Fibroblast of the conjunctiva (primary cell): ENCODE data around the gene R3HDM2.

Source experiments
- DNase-seq: peaks from one replicate; pipeline ENCODE4 v3.0.0-alpha.2; 2010; ENCODE audit warnings: low read depth

Gene R3HDM2

DNA sequence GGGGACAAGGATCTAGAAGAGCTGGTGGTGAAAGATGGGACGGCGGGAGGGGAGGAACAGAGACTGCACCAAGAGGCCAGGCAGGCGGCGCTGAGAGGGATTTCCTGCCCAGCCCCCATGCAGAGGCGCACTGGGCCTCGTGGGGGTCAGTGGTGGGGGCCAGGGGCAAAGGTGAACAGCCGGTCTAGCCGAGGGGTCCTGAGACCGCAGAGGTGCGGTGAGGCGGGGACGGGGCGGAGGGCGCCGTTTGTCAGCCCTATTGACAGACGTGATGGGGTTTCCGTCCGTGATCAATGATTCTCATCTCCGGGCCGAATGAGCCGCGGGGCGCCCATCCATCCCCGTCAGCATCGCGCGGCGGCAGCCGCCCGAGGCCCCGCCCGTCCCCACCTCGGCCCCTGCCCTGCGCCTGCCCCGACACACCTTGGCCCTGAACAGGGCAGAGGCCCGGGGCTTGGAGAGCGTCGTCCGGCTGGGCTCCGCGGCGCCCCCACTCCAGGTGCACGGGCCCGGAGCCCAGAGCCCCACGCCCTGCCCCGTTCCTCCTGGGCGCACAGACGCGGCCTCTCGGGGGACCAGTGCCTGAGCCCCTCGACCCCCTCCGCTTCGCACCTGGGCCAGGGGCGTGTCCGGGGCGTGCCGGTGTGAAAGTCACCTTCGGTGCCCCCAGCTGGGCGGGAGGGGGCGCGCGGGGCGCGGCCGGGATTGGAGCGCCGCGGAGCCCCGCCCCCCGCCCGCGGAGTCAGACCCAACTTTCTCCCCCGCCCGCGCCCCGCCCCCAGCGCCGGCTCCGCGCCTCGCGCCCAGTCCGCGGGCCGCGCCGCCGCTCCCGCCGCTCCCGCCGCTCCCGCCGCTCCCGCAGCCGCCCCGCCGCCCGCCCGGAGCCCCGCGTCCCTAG, 214.6 kb downstream of the R3HDM2 start, which contains the start of gene NXPH4:
NXPH4 (plus strand) TSS at position 781 of the 898 bp plus-strand sequence. CDS start 176 bp downstream, outside the sequence.
- no peak for DNase-seq

DNA sequence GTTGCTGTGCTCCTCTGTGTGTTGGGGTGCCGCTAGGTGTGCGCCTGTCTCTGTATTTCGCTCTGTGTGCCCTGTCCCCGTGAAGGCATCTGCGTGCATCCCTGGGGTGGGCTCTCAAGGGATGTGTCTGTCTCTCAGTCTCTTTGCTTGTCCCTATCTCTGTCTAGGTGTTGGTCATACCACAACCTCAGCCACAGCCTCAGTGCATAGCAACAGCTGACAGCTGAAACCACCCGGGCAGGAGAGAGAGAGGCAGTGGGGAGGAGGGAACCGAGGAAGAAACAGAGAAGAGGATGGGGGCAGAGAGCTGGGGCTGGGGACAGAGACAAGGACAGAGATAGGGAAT, 215.2 kb downstream of the R3HDM2 start:
- DNase-seq = no peak

DNA sequence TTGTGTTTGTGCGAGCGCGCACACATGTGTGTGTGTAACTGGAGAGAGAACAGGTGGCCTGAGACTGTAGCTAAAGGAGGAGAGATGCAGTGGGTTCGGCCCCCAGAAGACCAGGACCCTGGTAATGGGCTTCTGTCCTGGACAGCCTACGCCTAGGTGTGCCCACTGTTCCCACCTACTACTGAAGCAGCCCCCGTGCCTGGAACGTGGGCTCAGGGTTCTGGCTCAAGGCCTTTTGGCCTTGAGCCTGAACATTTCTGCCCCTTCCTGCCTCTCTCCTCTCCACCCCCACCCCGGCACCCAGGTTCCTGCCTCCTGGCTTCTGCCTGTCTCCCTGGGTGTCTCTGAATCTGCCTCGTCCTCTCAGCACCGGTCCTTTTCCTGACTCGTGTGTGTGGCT, 215.8 kb downstream of the R3HDM2 start:
- DNase-seq = no peak

DNA sequence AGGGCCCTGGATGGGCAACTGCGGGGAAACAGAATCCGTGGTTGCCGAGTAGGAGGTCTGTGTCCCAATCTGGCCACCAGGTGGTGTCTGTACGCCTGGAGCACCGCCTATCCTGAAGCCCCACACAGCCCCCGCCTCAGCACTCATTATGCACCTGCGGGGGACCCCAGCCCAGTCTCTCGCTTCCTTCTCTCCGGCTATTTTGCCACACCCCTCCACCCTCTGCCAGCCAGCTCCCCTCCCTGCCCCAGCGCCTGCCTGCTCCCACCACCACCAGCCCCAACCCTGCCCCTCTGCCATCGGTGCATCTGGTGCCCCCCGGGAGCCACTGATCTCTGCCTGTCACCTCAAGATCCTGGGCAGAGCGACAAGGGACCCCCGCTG, 216.5 kb downstream of the R3HDM2 start:
- DNase-seq = peak; percentile 37

DNA sequence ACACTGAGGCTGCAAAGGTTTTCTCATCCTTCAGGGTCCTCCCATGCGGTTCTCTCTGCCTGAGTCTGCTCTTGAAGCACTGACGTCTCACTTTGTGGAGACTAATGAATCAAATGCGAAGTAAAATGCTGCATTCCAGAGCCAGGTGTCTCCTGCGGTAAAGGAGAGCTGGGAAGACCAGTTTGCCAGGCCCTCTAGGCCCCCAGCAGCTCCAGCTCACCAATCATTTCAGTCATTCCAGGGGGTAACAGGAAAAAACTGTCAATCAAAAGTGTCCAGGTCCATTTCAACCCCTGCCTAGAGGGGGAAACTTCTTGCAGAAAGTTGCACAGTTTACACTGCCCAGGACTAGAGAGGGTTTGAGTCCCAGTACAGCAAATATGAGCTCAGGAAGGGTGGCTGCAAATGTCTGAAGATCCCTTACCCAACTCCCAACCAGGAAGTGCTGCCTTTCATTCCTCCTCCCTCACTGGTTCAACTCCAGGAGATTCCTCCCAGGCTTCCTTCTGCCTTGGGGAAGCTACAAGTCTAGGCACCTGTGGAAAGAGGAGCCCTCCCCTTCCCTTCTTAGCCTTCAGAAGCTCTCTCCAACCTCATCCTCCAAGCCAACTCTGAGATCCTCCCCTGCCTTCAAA, 217.0 kb downstream of the R3HDM2 start:
- DNase-seq = no peak

DNA sequence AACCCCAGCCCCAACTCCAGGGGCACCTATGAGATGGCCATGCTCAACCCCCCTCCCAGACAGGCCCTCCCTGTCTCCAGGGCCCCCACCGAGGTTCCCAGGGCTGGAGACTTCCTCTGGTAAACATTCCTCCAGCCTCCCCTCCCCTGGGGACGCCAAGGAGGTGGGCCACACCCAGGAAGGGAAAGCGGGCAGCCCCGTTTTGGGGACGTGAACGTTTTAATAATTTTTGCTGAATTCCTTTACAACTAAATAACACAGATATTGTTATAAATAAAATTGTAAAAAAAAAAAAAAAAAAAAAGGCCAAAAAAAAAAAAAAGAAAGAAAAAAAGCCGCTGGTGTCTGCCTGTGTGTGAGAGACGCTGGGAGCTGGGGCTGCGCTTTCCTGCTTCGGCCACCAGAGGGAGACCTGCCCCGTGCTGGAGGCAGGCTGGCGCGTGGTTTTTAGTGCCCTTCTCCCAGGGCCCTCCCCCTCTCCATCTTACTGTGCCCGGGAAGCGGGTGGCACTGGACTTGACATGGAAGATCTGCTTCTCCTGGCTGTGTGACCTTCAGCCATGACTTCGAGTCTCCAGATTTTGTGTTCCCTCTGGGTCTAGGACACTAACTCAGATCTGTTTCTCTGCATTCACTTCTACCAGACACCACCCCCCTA, 217.7 kb downstream of the R3HDM2 start:
- peak; percentile 84 for DNase-seq

DNA sequence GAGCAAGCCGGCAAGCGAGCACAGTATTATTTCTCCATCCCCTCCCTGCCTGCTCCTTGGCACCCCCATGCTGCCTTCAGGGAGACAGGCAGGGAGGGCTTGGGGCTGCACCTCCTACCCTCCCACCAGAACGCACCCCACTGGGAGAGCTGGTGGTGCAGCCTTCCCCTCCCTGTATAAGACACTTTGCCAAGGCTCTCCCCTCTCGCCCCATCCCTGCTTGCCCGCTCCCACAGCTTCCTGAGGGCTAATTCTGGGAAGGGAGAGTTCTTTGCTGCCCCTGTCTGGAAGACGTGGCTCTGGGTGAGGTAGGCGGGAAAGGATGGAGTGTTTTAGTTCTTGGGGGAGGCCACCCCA, 218.2 kb downstream of the R3HDM2 start:
- DNase-seq = no peak

DNA sequence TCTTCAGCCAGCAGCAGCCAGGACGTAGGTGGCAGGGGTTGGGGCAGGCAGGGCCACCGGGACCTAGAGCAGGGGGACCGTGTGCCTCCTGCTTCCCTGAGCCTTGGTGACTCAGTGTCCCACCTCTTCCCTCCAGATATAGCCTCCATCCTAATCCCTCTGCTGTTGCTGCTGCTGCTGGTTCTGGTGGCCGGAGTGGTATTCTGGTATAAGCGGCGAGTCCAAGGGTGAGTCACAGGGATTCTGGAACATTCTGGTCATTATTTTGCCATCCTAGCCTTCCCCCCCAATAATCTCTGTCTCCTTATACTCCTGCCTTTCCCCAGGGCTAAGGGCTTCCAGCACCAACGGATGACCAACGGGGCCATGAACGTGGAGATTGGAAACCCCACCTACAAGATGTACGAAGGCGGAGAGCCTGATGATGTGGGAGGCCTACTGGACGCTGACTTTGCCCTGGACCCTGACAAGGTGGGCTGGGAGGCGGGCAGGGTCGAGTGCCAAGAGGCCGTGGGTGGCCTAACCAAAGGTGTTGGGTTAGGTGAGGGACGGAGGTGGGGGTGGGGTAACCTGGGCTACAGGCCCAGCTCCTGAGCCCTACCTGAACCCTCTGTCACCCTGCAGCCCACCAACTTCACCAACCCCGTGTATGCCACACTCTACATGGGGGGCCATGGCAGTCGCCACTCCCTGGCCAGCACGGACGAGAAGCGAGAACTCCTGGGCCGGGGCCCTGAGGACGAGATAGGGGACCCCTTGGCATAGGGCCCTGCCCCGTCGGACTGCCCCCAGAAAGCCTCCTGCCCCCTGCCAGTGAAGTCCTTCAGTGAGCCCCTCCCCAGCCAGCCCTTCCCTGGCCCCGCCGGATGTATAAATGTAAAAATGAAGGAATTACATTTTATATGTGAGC, 218.8 kb downstream of the R3HDM2 start:
- DNase-seq = no peak

DNA sequence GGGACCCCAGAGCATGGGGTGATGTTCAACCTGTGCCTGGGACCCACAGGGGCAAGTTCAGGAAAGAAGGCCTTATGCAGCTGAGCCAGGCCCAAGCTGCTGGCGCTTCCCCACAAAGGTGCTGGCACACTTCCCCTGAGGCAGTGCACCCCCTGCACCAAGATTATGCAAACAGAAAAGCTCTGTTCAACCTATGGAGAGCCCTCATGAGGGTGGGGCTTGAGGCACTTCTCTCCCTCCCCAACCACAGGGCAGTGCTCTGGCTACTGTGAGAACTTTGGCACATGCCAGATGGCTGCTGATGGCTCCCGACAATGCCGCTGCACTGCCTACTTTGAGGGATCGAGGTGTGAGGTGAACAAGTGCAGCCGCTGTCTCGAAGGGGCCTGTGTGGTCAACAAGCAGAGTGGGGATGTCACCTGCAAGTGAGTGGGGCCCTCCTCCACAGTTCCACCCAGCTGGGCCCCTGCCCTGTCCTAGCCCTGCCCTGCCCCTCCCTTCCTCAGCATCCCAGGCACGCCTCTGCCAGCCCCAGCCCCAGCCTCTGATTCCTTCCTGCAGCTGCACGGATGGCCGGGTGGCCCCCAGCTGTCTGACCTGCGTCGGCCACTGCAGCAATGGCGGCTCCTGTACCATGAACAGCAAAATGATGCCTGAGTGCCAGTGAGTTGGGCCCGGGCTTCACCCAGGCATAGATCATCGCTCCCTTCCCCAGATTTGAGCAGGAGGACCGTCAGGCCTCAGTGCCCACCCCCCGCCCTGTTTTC, 219.7 kb downstream of the R3HDM2 start:
- no peak for DNase-seq

DNA sequence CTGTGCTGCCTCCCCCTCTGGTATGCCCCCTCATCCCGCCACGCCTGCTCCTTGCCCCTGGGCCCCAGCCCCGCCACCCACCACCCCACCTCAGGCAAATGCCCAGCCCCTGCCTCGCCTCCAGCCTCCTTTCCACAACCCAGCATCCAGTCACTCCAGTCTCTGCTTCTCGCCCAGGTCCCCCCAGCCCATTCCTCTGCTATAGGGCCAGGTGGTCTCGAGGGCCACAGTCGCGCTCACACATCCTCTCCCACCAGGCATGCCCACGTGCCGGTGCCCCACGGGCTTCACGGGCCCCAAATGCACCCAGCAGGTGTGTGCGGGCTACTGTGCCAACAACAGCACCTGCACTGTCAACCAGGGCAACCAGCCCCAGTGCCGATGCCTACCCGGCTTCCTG, 220.4 kb downstream of the R3HDM2 start:
- no peak for DNase-seq

DNA sequence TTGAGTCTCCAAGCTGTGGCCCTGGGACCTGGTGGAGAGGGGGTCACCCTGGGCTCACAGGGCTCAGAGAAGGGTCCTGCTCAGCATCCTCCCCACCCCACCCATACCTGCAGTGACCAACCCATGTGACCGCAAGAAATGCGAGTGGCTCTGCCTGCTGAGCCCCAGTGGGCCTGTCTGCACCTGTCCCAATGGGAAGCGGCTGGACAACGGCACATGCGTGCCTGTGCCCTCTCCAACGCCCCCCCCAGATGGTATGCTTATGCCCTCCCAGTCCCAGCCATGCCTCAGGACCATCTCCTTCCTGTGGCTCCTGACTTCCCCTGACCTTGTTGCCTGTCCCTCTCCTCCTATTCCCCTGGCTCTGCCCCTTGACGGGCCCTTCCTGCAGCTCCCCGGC, 220.9 kb downstream of the R3HDM2 start:
- no peak for DNase-seq

DNA sequence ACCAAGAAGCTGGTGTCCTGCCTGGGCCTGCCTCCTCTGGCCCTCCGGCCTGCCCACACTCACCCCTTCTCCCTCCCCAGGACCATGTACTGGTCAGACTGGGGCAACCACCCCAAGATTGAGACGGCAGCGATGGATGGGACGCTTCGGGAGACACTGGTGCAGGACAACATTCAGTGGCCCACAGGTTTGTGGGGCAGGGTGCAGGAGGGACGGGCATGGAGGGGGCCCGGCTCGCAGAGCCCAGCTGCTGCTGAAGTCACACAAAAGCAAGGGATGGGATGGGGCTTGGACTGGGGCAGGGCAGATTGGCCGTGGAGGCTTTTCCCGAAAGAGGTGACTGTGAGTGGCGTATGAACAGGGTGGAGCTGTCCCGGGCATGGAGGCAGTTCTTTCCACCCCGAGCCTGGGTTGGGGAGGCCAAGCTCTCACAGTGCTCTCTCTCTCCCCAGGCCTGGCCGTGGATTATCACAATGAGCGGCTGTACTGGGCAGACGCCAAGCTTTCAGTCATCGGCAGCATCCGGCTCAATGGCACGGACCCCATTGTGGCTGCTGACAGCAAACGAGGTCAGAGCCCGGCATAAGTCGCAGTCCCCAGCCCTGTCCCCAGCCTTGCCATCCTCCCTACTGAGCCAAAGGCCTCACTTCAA, 222.1 kb downstream of the R3HDM2 start:
- no peak for DNase-seq

DNA sequence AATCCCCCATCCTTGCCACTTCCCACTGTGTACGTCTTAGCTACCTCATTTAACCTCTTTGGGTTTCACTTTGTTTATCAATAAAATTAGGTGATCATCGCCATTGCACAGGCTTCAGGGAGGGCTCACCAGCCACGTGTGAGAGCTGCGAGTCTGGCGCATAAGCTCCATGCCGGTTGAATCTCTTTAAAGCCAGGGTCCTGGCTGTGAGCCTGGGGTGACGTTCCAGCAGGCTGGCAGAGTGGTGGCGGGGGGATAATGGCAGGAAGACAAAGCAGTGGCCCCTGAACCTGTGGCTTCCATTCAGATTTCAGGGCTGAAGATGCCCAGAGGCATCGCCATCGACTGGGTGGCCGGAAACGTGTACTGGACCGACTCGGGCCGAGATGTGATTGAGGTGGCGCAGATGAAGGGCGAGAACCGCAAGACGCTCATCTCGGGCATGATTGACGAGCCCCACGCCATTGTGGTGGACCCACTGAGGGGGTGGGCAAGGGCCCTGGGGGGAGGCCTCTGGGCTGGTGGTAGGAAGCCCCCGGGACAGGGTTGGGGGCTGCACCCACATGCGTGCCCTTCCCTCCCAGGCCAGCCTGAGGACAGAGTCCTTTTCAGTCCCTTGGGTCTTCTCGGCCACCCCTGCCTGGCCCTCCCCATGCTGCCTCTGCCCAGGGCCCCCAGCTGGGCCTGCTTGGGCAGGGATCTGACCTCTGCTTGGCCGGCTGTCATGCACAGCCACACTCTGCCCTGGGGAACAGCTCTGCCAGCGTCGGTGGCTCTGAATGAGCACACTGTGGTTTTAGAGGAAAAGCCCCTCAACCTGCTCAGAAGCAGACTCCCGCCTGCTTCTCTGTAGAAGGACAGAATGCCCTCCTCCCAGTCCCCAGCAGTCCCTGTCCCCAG, 222.9 kb downstream of the R3HDM2 start:
- no peak for DNase-seq

DNA sequence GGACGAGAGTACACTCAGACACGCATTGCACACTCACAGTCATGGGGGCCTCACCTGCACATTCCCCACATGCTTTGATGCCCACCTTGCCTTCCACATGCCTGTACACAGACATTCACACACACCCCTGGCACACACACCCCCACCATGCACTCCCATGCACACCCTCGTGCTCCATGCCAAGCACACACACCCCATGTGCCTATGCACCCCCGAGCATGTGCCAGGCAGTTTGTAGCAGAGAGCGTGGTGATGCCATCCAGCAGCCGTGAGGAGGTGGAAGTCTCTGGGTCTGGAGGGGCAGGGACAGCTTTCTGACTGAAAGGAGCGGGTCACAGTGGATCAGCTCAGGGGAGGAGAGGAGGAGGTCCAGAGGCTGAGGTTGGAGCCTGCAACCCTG, 224.9 kb downstream of the R3HDM2 start:
- no peak for DNase-seq

DNA sequence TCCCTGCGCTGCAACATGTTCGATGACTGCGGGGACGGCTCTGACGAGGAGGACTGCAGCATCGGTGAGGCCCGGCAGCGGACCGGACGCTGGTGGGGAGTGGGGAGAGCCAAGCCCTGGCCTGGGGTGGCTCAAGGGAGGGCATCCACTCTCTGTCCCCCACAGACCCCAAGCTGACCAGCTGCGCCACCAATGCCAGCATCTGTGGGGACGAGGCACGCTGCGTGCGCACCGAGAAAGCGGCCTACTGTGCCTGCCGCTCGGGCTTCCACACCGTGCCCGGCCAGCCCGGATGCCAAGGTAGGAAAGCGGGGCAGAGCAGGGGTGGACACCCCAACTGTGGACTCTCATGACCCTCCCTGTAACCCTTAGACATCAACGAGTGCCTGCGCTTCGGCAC, 225.7 kb downstream of the R3HDM2 start:
- DNase-seq = no peak

DNA sequence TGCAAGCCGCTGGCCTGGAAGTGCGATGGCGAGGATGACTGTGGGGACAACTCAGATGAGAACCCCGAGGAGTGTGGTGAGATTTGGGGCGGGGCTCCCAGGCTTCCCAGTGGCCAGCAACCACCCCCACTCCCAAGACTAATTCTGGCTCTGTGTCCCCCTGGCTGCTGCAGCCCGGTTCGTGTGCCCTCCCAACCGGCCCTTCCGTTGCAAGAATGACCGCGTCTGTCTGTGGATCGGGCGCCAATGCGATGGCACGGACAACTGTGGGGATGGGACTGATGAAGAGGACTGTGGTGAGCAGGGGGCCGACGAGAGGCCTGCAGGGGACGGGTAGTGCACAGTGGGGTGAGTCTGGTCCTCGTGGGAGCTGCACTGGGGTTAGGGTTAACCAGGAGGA, 226.4 kb downstream of the R3HDM2 start:
- DNase-seq = no peak

DNA sequence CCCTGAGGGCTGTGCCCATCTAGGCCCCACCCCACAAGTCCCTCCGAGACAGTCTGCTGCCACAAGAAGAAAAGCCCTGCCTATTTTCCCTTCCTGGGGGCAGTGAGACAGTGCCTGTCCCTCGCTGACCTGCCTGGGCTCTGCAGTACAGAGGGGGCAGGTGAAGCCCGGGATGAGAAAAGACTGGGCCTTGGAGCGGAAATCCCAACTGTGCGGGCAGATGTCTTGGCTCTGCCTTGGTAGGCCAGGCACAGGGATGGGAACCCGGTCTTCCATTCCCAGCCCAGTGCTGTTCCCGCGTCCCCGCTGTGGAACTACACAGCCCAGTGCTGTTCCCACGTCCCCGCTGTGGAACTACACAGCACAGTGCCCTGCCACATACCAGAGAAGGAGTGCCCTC, 227.1 kb downstream of the R3HDM2 start:
- DNase-seq = no peak
